GM12878 (cell line): ENCODE data around the gene MYBPC1. TPM values are rescaled to one million over a fixed set of nuclear protein-coding genes. Genes with fewer than 3 reads are reported as not detected.

Source experiments
- ATAC-seq: fragments of 200-7000 bp; cut with Tn5 transposase; 3 replicates; pipeline ENCODE4 v1.9.1; 2020; ENCODE audit warnings: mild to moderate bottlenecking, moderate library complexity
- BruUV-seq: library from RNA; stranded (reverse); fragments of 400-500 nt; replicated peaks from 2 replicates; lab custom pipeline; 2021; lab: Mats Ljungman, UMichigan
- CTCF ChIA-PET: fragments of 300-600 bp; sonication (Branson Sonifier 250); formaldehyde crosslinking; extraction: SDS; loops from one replicate; lab custom pipeline; 2021; ENCODE audit warnings: inconsistent platforms; lab: Yijun Ruan, JAX
- POLR2A ChIA-PET: fragments of 350-600 bp; formaldehyde crosslinking; extraction: SDS; loops from one replicate; lab custom pipeline; 2021; ENCODE audit warnings: inconsistent platforms; lab: Charles Lee
- RAD21 ChIA-PET: fragments of 300-600 bp; sonication (Branson Sonifier 250); formaldehyde crosslinking; loops from one replicate; lab custom pipeline; 2023; ENCODE audit warnings: antibody characterized with exemption; ENCODE audit not compliant: unreplicated experiment; lab: Charles Lee
- SMC1A ChIA-PET: fragments of 300-600 bp; sonication (Branson Sonifier 250); formaldehyde crosslinking; loops from one replicate; lab custom pipeline; 2023; ENCODE audit not compliant: unreplicated experiment, uncharacterized antibody; lab: Charles Lee
- DNase-seq: peaks from one replicate; pipeline ENCODE4 v3.0.0-alpha.2; 2011; ENCODE audit warnings: low read depth, low spot score
- FAIRE-seq: peaks from 3 replicates; lab custom pipeline; 2011; peaks lifted over from hg19 to GRCh38; lab: Jason Lieb, UNC
- H2AFZ ChIP-seq: 2 replicates; pipeline ENCODE4 v1.6.0; 2011; ENCODE audit warnings: low read depth, low read length, control low read depth; ENCODE audit not compliant: control insufficient read depth
- H3K27ac ChIP-seq: 2 replicates; pipeline ENCODE4 v1.5.1; 2011; ENCODE audit warnings: control low read depth; ENCODE audit not compliant: control insufficient read depth, insufficient read depth
- H3K27me3 ChIP-seq, 2 experiments: replicated peaks in 1 of 2; 2 replicates each; pipeline versions ENCODE4 v1.6.0 to v1.6.1; 2011; ENCODE audit warnings: low read length in 1 of 2; ENCODE audit not compliant: control insufficient read depth in 2 of 2, insufficient read depth in 2 of 2
- H3K36me3 ChIP-seq, 2 experiments: 2 replicates each; pipeline ENCODE4 v1.5.1; 2011; ENCODE audit warnings: low read length in 1 of 2; ENCODE audit not compliant: control insufficient read depth in 2 of 2, insufficient read depth in 2 of 2
- H3K4me1 ChIP-seq: 2 replicates; pipeline ENCODE4 v1.6.1; 2011; ENCODE audit warnings: mild to moderate bottlenecking, low read length, moderate library complexity, mixed read lengths; ENCODE audit not compliant: control insufficient read depth, insufficient read depth
- H3K4me2 ChIP-seq: 2 replicates; pipeline ENCODE4 v1.6.0; 2011; ENCODE audit warnings: control low read depth; ENCODE audit not compliant: control insufficient read depth, insufficient read depth
- H3K4me3 ChIP-seq: fragments of 200-600 bp; sonication (generic); 2 replicates; pipeline ENCODE4 v1.5.1; 2016
- H3K79me2 ChIP-seq: 2 replicates; pipeline ENCODE4 v1.6.0; 2011; ENCODE audit warnings: low read length; ENCODE audit not compliant: control insufficient read depth, insufficient read depth
- H3K9ac ChIP-seq: 2 replicates; pipeline ENCODE4 v1.8.0; 2011; ENCODE audit warnings: low read length, control low read depth, mixed read lengths; ENCODE audit not compliant: control insufficient read depth, insufficient read depth
- H3K9me3 ChIP-seq: replicated peaks from 3 replicates; pipeline ENCODE4 v1.5.1; 2011; ENCODE audit warnings: mild to moderate bottlenecking, low read length; ENCODE audit not compliant: control insufficient read depth, insufficient read depth
- H4K20me1 ChIP-seq: 2 replicates; pipeline ENCODE4 v1.6.0; 2011; ENCODE audit not compliant: control insufficient read depth, insufficient read depth
- ASH2L ChIP-seq: fragments of 300-600, 200-600 bp; sonication (generic); IDR thresholded peaks from 2 replicates; pipeline ENCODE4 v1.6.1; 2017; ENCODE audit warnings: low read depth, mild to moderate bottlenecking, borderline replicate concordance
- BACH1 ChIP-seq: fragments of 450-650 bp; IDR thresholded peaks from 2 replicates; pipeline ENCODE4 v1.6.1; 2017; ENCODE audit warnings: mild to moderate bottlenecking, borderline replicate concordance
- BCL11A ChIP-seq: IDR thresholded peaks from 2 replicates; pipeline ENCODE4 v1.6.1; 2011; ENCODE audit warnings: low read depth, low read length
- CBX3 ChIP-seq: fragments of 200-600 bp; sonication (generic); IDR thresholded peaks from 2 replicates; pipeline ENCODE4 v1.6.1; 2016; ENCODE audit warnings: low read depth, borderline replicate concordance
- CREM ChIP-seq: IDR thresholded peaks from 2 replicates; pipeline ENCODE4 v1.6.1; 2014; ENCODE audit warnings: antibody characterized with exemption, low read depth
- DPF2 ChIP-seq: fragments of 450-650 bp; IDR thresholded peaks from 2 replicates; pipeline ENCODE4 v1.6.1; 2017; ENCODE audit warnings: mild to moderate bottlenecking
- KAT2A ChIP-seq: conservative IDR thresholded peaks from 2 replicates; pipeline ENCODE4 v1.6.1; 2011; ENCODE audit warnings: low read depth, low read length; ENCODE audit not compliant: control insufficient read depth
- MEF2B ChIP-seq: fragments of 450-650 bp; IDR thresholded peaks from 2 replicates; pipeline ENCODE4 v1.6.1; 2018; ENCODE audit warnings: mild to moderate bottlenecking, moderate library complexity; ENCODE audit not compliant: partially characterized antibody, poor library complexity, severe bottlenecking
- MTA2 ChIP-seq: fragments of 450-650 bp; IDR thresholded peaks from 2 replicates; pipeline ENCODE4 v1.6.1; 2016; ENCODE audit warnings: low read depth, mild to moderate bottlenecking, moderate library complexity
- MTA3 ChIP-seq: IDR thresholded peaks from 2 replicates; pipeline ENCODE4 v1.6.1; 2012; ENCODE audit warnings: low read length, inconsistent platforms, borderline replicate concordance
- RAD21 ChIP-seq: IDR thresholded peaks from 2 replicates; pipeline ENCODE4 v1.6.1; 2011; ENCODE audit warnings: mild to moderate bottlenecking, low read depth, low read length, moderate library complexity; ENCODE audit not compliant: insufficient read depth
- RB1 ChIP-seq: fragments of 450-650 bp; formaldehyde crosslinking; IDR thresholded peaks from 2 replicates; pipeline ENCODE4 v1.6.1; 2017; ENCODE audit warnings: mild to moderate bottlenecking, borderline replicate concordance
- SIX5 ChIP-seq: IDR thresholded peaks from 2 replicates; pipeline ENCODE4 v1.6.1; 2011; ENCODE audit warnings: mild to moderate bottlenecking, low read depth, low read length, moderate library complexity; ENCODE audit not compliant: severe bottlenecking
- SPI1 ChIP-seq: IDR thresholded peaks from 2 replicates; pipeline ENCODE4 v1.6.1; 2011; ENCODE audit warnings: low read depth, mild to moderate bottlenecking, low read length, moderate library complexity, borderline replicate concordance; ENCODE audit not compliant: insufficient read depth
- SUZ12 ChIP-seq: fragments of 200-600 bp; sonication (generic); IDR thresholded peaks from one replicate; pipeline ENCODE4 v1.6.1; 2018; ENCODE audit warnings: antibody characterized with exemption, mild to moderate bottlenecking; ENCODE audit not compliant: unreplicated experiment
- WGBS: methylation state at CpG from one replicate; pipeline ENCODE4 v1.1.6; 2016; ENCODE audit warnings: low lambda C conversion rate; ENCODE audit not compliant: insufficient replicate concordance, insufficient coverage; ENCODE audit errors: missing lambda C conversion rate; 5-methylcytosine and 5-hydroxymethylcytosine counted together
- in situ Hi-C: fragments of 300-500 bp; cut with MboI; formaldehyde crosslinking; loops from 9 replicates; pipeline ENCODE4 v1.14.3; 2018; ENCODE audit warnings: mixed read lengths
- intact Hi-C: fragments of 100-400 bp; cut with micrococcal nuclease; formaldehyde crosslinking; loops from one replicate; pipeline ENCODE4 v1.14.2; 2022; ENCODE audit not compliant: unreplicated experiment
- polyA plus RNA-seq, 11 experiments: library from polyadenylated mRNA; depleted of rRNA in 4 of 11; unstranded in 6 of 11; stranded (reverse) in 5 of 11; fragments of >200 nt; fragmentation: Nextera tagmentation in 4 of 11; fragmentation: Illumina TruSeq in 1 of 11; extraction: Ambion mirVana in 4 of 11; extraction: Trizol in 1 of 11; gene quantifications; 1 replicate in 1 of 11; 2 replicates in 10 of 11; pipeline versions ENCODE4 v1.2.1 to v1.2.3, GENCODE V29; 2011 to 2016; ENCODE audit warnings: inconsistent platforms in 2 of 11, missing spikeins in 2 of 11, low read depth in 1 of 11
- total RNA-seq, 4 experiments: library from RNA; depleted of rRNA in 3 of 4; stranded (reverse); fragments of >200 nt in 3 of 4; fragmentation: Illumina TruSeq in 1 of 4; extraction: Trizol in 1 of 4; gene quantifications; 2 replicates each; pipeline versions ENCODE4 v1.2.1 to v1.2.3, GENCODE V29; 2013 to 2021
- TF ChIP-seq, protein P1 (sequence below): fragments of 450-650 bp; formaldehyde crosslinking; IDR thresholded peaks from 2 replicates; pipeline ENCODE4 v1.5.0; 2022; ENCODE audit warnings: mild to moderate bottlenecking, missing genetic modification characterization
- TF ChIP-seq, protein P2 (sequence below): IDR thresholded peaks from 2 replicates; pipeline ENCODE4 v1.6.1; 2012; ENCODE audit warnings: low read depth, low read length, improper control_type of control experiment

The MYBPC1 gene
- total and polyA plus RNA-seq, 10 of the 15 experiments (the other 5 are each of a cell fraction or from before 2014, with no cell fraction given), result not detected

DNA sequence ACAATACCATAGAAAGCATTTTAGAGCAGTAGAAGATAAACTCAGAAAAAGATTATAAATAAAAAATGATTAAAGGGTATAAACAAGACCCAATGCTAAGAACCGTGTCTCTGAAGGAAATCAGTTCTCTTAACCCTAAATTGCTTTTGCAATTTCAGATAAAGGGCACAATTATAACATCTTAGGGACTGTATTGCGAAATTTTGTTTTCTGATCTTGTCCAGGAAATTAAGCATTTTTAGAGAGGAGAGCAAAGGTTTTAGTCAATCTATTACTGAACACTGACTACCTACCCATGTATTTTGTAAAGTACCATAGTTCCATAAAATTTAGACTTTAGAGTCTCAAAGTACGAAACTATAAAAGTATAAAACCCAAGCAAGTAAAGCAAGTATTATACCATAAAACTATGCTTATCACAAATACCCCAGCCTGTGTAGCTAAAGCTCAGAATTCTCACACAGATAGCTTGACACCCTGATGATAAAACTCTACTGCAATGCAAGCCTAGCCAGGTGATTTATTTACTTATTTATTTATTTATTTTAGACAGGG is 95.8 kb downstream of the MYBPC1 start:
- RAD21 ChIA-PET, result no interaction called here
- Histone ChIP-seq H3K4me1 (no peaks in the 10 kb centered on the region), H3K4me3 (no peak overlapping the region), H3K9me3 (no peaks in the 10 kb centered on the region), H2AFZ (no peak overlapping the region), H3K27ac (no peak overlapping the region), H3K79me2 (no peaks in the 10 kb centered on the region), H3K27me3 (no peaks in the 10 kb centered on the region), H3K4me2 (no peak overlapping the region), H3K36me3 (no peaks in the 10 kb centered on the region), H4K20me1 (no peaks in the 10 kb centered on the region), H3K9ac (no peak overlapping the region)
- POLR2A ChIA-PET, result no interaction called here
- BruUV-seq, result no TSS peak
- intact Hi-C loops (loop anchor here (10.0 kb wide), 1 partner anchor 116 kb away; no protein-coding TSS in a partner anchor), in situ Hi-C loops (no loop called here)
- ATAC-seq (no peak), DNase-seq (no peak), FAIRE-seq (no peak)
- TF ChIP-seq BCL11A, result no peak
- TF ChIP-seq SPI1, result no peak
- no peak for TF ChIP-seq MTA3
- no peak for TF ChIP-seq BACH1
- no peak for TF ChIP-seq ASH2L
- no peak for TF ChIP-seq CREM
- no peak for TF ChIP-seq DPF2
- TF ChIP-seq KAT2A, result no peak
- TF ChIP-seq MEF2B, result no peak
- TF ChIP-seq, protein P1, sequence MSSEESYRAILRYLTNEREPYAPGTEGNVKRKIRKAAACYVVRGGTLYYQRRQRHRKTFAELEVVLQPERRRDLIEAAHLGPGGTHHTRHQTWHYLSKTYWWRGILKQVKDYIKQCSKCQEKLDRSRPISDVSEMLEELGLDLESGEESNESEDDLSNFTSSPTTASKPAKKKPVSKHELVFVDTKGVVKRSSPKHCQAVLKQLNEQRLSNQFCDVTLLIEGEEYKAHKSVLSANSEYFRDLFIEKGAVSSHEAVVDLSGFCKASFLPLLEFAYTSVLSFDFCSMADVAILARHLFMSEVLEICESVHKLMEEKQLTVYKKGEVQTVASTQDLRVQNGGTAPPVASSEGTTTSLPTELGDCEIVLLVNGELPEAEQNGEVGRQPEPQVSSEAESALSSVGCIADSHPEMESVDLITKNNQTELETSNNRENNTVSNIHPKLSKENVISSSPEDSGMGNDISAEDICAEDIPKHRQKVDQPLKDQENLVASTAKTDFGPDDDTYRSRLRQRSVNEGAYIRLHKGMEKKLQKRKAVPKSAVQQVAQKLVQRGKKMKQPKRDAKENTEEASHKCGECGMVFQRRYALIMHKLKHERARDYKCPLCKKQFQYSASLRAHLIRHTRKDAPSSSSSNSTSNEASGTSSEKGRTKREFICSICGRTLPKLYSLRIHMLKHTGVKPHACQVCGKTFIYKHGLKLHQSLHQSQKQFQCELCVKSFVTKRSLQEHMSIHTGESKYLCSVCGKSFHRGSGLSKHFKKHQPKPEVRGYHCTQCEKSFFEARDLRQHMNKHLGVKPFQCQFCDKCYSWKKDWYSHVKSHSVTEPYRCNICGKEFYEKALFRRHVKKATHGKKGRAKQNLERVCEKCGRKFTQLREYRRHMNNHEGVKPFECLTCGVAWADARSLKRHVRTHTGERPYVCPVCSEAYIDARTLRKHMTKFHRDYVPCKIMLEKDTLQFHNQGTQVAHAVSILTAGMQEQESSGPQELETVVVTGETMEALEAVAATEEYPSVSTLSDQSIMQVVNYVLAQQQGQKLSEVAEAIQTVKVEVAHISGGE (CRISPR knock-in tag), result no peak
- TF ChIP-seq MTA2, result no peak
- TF ChIP-seq SUZ12, result no peak
- no peak for TF ChIP-seq RAD21
- no peak for TF ChIP-seq RB1
- no peak for TF ChIP-seq CBX3
- TF ChIP-seq, protein P2, sequence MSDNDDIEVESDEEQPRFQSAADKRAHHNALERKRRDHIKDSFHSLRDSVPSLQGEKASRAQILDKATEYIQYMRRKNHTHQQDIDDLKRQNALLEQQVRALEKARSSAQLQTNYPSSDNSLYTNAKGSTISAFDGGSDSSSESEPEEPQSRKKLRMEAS, result no peak
- TF ChIP-seq SIX5, result no peak
- 29% methylated on average over 3 of the region's 3 CpGs for WGBS
- CTCF ChIA-PET, result no interaction called here
- SMC1A ChIA-PET, result interaction anchor here (0.9 kb wide), 1 partner anchor 8 kb away, joined by 3 read pairs; no protein-coding TSS in a partner anchor
